LNCAP (cell line): ENCODE results near the gene EVI2B.

ENCODE experiments used
- CTCF ChIP-seq: fragments of 450-650 bp; IDR thresholded peaks from 2 replicates; pipeline ENCODE4 v1.5.1; 2017; ENCODE audit warnings: mild to moderate bottlenecking

EVI2B gene

GRCh38 chr17:31308372-31309334 is 5.2 kb downstream of the EVI2B start:
- no peak for TF ChIP-seq CTCF

- no peak for TF ChIP-seq CTCF
Observed at GRCh38 chr17:31307640-31308039, 6.2 kb downstream of the EVI2B start.

- no peak for TF ChIP-seq CTCF
Observed at GRCh38 chr17:31299624-31300023, 14.2 kb downstream of the EVI2B start.

GRCh38 chr17:31297090-31297489 is 16.8 kb downstream of the EVI2B start, which contains the start of gene OMG:
Gene OMG (minus strand): TSS chr17:31297239. CDS start chr17:31296331, 908 bp downstream.
- TF ChIP-seq CTCF, result no peak

GRCh38 chr17:31296142-31296541 is 17.7 kb downstream of the EVI2B start:
- TF ChIP-seq CTCF, result no peak

GRCh38 chr17:31295489-31295871 is 18.4 kb downstream of the EVI2B start:
- no peak for TF ChIP-seq CTCF

- TF ChIP-seq CTCF, result no peak
Observed at GRCh38 chr17:31294820-31295488, 18.9 kb downstream of the EVI2B start.
